Glomerular endothelial cell (primary cell): ENCODE data around the gene NATD1. TPM values are rescaled to one million over a fixed set of nuclear protein-coding genes. Genes with fewer than 3 reads are reported as not detected.

Experiments
- DNase-seq: peaks from one replicate; pipeline ENCODE4 v3.0.0-alpha.2; 2011; ENCODE audit warnings: low read depth, low spot score; ENCODE audit errors: extremely low read depth
- total RNA-seq: library from RNA; depleted of rRNA; stranded (reverse); fragments of >200 nt; gene quantifications from 2 replicates; pipeline ENCODE4 v1.2.3, GENCODE V29; 2015

NATD1 gene
- total RNA-seq, 1 donor from 2014 or later = 13.9 TPM

- DNase-seq = no peak
Measured at GRCh38 chr17:21291357-21291756, 38.1 kb upstream of the NATD1 start.

DNA sequence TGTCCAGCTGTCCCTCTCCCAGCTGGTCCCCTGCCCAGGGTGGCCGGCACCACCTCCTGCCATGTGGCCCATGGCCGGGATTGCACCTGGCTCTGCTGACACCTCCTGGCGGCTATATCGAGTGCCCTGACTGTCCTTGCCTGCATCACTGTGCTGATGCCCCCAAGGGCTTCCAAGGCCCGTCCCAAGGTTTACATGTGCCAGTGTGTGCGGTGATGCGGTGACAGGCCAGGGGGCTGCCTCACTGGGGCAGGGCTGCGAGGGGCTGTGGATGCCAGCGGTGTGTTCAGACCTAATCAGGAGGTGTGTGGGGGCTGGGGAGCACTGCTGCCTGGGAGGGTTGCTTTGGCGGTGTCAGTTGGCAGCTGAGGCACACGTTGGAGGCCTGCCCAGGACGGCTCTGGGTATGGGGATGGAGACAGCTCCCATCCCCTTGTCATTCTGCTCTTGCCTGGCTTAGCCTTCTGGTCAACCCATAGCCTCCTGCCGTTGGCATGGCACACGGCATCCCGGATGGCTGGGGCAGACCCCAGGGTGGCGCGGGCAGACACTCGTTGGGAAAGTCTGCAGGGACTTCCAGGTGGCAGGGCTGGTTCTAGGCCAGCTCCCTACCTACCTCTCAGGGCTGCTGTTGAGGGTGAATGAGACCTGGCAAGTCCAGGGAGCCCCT is 36.8 kb upstream of the NATD1 start:
- no peak for DNase-seq

- DNase-seq = no peak
Measured at GRCh38 chr17:21289175-21289901, 36.1 kb upstream of the NATD1 start.

DNA sequence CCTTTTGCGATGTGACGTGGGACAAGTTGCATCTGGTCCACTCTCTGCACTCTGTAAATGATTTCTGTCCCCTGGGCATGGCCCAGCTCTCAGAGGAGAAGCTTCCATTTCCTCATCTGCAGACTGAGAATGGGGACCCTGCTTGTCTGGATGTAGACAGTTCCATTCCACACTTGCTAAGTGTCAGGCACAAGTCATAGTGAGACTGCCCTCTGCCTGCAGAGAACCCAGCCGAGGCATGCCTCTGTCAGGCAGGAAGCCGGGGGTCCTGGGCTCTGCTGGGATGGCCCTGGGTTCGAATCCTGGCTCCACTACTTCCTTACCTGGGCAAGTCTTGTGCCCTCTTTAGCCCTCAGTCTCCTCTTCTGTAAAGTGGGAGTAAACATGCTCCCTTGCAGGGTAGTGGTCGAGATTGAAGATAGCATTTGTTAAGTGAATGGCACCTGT is 35.4 kb upstream of the NATD1 start:
- no peak for DNase-seq

DNA sequence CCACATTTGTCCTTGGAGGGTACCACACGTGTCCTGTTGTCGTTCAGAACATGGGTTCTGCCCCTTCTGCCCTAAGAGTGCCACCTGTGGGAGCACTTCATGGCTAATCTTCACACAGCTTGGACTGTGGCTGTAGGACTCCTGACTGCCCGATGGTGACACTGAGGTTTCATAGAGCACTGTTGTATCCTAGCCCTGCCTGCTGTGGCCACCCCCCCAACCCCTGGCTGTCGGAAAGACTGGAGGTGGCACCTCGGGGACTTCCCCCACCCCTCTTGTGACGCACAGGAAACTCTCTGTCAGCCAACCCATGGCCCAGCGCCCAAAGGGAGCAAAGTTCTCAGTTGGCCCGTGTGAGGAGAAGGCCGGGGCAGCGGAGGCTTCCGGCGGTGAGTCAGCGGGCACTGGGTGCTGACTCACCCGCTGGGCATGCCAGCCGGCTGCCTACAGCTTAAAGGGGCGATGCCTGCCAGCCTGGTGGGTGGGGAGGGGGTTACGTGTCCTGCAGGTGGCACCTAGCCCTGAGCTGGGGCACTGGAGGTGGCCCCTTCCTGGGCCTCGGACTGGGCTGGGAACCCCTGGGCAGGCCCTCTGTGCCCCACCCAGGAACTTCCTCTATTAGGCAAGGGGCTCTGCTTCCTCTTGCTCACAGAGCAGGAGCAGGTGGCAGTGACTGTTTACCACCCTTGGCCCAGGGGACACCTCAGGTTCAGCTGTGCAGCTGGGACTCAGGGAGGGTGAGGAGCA is 34.7 kb upstream of the NATD1 start:
- peak; percentile 78 for DNase-seq

- DNase-seq = no peak
Measured at GRCh38 chr17:21286909-21287702, 33.9 kb upstream of the NATD1 start.

GRCh38 chr17:21286066-21286770 is 33.0 kb upstream of the NATD1 start:
- DNase-seq = peak; percentile 77

GRCh38 chr17:21285164-21286065 is 32.2 kb upstream of the NATD1 start:
- no peak for DNase-seq

GRCh38 chr17:21284319-21285163 is 31.3 kb upstream of the NATD1 start, which contains the start of gene MAP2K3:
TSS of gene MAP2K3 (plus strand) at chr17:21284711. CDS start at chr17:21284921, 210 bp downstream.
- peak; percentile 82 for DNase-seq

DNA sequence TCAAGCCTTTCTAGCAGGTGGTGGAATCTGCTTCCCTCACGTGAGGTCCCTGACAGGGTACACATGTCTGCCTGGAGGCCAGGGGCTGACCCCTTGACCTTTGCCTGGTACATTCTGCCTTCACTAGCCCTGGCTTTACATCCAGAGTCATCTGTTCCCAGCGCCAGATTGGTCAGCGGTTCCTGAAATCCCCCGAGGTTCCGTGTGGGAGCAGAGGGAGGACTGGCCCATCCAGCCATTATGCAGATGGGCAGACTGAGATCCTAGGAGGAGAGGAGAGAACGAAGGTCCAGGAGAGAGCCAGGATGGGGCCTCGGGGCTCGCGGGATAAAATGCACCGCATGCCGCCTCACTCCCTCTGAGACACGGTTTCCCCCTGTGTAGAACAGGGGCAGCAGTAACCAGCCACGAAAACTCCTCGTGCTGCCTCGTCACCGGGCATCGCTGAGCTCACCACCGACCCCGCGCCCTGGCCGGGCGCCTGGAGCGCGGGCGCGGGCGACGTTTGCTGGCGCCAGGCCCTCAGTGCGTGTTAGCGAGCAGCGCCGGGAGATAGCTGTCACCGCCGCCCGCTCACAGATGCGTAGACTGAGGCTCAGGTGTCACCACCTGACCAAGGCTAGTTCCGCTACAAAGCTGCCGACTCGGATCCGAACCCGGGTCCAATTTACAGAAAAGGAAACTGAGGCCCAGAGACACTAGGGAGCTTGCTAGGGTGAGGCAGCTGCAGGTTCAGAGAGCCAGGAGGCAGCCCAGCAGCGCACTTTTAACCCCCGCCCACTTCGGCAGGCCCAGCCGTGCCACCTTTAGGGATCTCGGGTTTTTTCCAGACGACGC is 30.5 kb upstream of the NATD1 start:
- DNase-seq = no peak

GRCh38 chr17:21282850-21283249 is 29.6 kb upstream of the NATD1 start:
- DNase-seq = no peak

DNA sequence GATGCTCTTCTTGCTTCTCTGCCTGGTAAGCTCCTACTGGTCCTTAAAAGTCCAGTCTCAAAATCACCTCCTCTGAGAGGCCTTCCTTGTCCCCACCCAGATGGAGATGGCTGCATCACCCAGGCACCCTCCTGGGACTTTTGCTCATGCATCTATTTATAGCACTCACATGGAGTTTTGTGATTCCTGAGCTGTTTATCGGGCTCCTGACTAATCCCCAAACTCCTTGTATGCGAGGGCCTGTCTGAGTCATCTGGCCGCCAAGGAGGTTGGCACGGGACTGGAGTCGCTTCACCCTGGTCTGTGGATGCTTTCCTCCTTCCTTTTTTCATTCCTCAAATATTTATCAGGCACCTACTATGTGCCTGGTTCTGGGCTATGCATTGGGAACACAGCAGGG is 29.0 kb upstream of the NATD1 start:
- DNase-seq = no peak

GRCh38 chr17:21280081-21280518 is 26.9 kb upstream of the NATD1 start:
- DNase-seq = no peak

GRCh38 chr17:21279582-21279981 is 26.4 kb upstream of the NATD1 start:
- no peak for DNase-seq

- DNase-seq = no peak
Measured at GRCh38 chr17:21279198-21279535, 26.0 kb upstream of the NATD1 start.

DNA sequence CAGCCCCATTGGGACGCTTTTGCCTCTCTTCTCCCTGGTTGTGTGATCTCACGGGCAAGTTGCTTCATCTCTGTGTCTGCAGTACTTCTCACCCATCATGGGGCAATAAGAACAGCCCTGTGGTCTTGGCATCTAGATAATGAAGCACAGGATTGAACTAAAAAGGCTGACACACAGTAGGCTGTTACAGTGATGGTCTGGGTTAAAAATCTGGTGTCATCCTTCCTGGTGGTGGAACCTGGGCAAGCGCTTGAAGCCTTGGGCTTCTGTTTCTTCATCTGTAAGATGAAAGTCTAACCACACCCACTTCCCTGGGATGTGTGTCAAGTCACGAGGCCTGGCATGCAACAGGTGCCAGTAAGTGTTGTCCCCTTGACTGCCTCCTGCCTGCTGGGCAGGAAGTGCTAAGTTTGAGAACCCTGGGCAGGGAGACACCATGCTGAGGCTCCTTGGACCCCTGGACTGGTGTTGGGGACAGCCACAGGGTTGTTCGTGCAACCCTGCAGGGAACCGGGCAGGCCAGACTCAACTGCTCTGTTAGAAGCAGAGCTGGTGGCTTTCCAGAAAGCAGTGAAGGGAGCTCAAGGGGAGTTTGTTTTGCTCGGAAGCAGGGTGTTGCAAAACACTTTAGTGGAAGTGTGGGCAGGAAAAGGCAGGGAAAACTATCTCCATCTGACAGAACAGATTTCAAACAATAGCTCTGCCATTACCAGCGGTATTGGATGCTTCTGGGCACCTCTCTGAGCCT is 25.4 kb upstream of the NATD1 start:
- no peak for DNase-seq

DNA sequence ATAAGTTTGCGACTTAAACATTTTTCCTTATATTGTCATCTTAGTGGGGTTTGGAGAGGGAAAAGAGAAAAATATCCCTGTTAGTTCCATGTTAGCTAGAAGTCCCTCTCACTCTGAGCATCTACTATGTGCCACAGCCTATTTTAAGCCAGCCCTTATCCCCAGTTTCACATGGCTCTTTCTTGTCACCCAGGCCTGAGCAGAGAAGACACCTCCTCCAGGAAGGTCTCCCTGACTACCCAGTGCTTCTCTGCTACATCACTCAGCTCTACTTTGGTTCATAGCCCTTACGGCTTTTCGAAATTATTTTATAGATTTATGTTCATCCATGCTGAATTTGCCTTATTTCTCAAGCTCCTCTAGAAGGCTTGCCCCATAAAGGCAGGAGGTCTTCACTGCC is 24.1 kb upstream of the NATD1 start:
- DNase-seq = no peak
